Activated CD8-positive, alpha-beta memory T cell treated with anti-CD3 and anti-CD28 coated beads for 48 hours (primary cell): ENCODE data around the gene FAM98B.
"Not testable (repeated sequence)": the region's sequence is repeated elsewhere in the genome, so short reads cannot be mapped to it uniquely, and the experiment has no call there.

Experiments
- DNase-seq, 3 experiments: peaks; one replicate each; pipeline ENCODE4 v3.0.0-alpha.2; 2020; ENCODE audit warnings: low read depth in 2 of 3, low spot score in 2 of 3

The FAM98B gene

GRCh38 chr15:38453971-38454695 lies at the start of gene FAM98B:
TSS of gene FAM98B (plus strand) at chr15:38454127. CDS start at chr15:38454162, 35 bp downstream.
- DNase-seq, result peak; percentile 77 to 94 (median 94)

GRCh38 chr15:38406436-38406835 lies 47.5 kb upstream of the FAM98B start:
- DNase-seq, result no peak

- no peak for DNase-seq
Observed at GRCh38 chr15:38408576-38408975, 45.4 kb upstream of the FAM98B start.

- no peak for DNase-seq
Observed at GRCh38 chr15:38411902-38412301, 42.0 kb upstream of the FAM98B start.

GRCh38 chr15:38412466-38412865 lies 41.5 kb upstream of the FAM98B start:
- DNase-seq, result no peak

- no peak for DNase-seq
Observed at GRCh38 chr15:38414357-38414756, 39.6 kb upstream of the FAM98B start.

- DNase-seq, result no peak
Observed at GRCh38 chr15:38421069-38421690, 32.7 kb upstream of the FAM98B start.

GRCh38 chr15:38424101-38424552 lies 29.8 kb upstream of the FAM98B start:
- no peak for DNase-seq

- DNase-seq, result no peak
Observed at GRCh38 chr15:38425269-38425668, 28.7 kb upstream of the FAM98B start.

GRCh38 chr15:38427380-38427779 lies 26.5 kb upstream of the FAM98B start:
- DNase-seq, result no peak

- DNase-seq, result no peak
Observed at GRCh38 chr15:38430106-38430760, 23.7 kb upstream of the FAM98B start.

- no peak for DNase-seq
Observed at GRCh38 chr15:38436993-38437392, 16.9 kb upstream of the FAM98B start.

- not testable (repeated sequence) for DNase-seq
Observed at GRCh38 chr15:38437603-38438002, 16.3 kb upstream of the FAM98B start.

GRCh38 chr15:38438031-38438986 lies 15.6 kb upstream of the FAM98B start:
- no peak for DNase-seq

- DNase-seq, result peak in 1 of 3 experiments; percentile 11
Observed at GRCh38 chr15:38440353-38441129, 13.4 kb upstream of the FAM98B start.

- DNase-seq, result no peak
Observed at GRCh38 chr15:38441130-38441519, 12.8 kb upstream of the FAM98B start.

- no peak for DNase-seq
Observed at GRCh38 chr15:38454696-38455090, 766 bp downstream of the FAM98B start.

GRCh38 chr15:38455092-38455491 lies 1.2 kb downstream of the FAM98B start:
- no peak for DNase-seq

GRCh38 chr15:38458646-38459045 lies 4.7 kb downstream of the FAM98B start:
- no peak for DNase-seq

GRCh38 chr15:38459480-38459879 lies 5.6 kb downstream of the FAM98B start:
- no peak for DNase-seq
